ENCODE data around the gene PANX3.

Gene PANX3

GRCh38 chr11:124633355-124633754 is 22.1 kb downstream of the PANX3 start:
- Histone ChIP-seq H3K27ac (ENCODE audit: insufficient read depth, low read depth, low read length, poor library complexity, severe bottlenecking) (no peak overlapping the region), H3K27me3 (ENCODE audit: control insufficient read depth, insufficient read depth, low read length, poor library complexity, severe bottlenecking) (no peaks in the 10 kb centered on the region), H3K4me3 (ENCODE audit: insufficient read depth, low read depth, low read length) (no peak overlapping the region), H3K36me3 (ENCODE audit: control insufficient read depth, insufficient read depth, low read length) (peaks cover 30% of the 10 kb centered on the region), H3K4me1 (ENCODE audit: control insufficient read depth, insufficient read depth, low read length) (no peaks in the 10 kb centered on the region), H3K9me3 (ENCODE audit: control insufficient read depth, low read length) (no peaks in the 10 kb centered on the region)
- 89% methylated on average over 1 of the region's 1 CpG; no CpG with 5 or more reads in 1 of the 2 experiments for WGBS, 2 experiments

DNA sequence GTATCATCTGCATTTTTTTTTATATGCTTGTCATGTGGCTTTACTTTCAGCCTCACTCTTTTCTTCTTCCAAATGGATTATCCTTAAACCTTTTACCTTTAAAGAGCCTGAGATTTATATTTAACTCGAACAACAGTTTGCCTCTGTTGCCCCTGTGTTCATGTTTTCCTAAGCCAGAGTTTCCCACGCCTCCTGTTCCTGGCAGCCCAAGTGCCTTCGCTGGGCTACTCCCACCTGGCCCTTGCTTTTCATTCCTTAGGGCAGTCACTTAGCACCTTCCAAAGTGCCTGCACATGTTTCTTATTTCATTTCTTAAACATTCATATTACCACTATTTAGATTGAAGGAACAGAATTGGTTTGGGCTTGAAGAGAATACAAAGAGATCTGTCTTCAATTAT is 24.7 kb downstream of the PANX3 start:
- Histone ChIP-seq H3K36me3 (ENCODE audit: control insufficient read depth, insufficient read depth, low read length) (peaks cover 22% of the 10 kb centered on the region), H3K9me3 (ENCODE audit: control insufficient read depth, low read length) (no peaks in the 10 kb centered on the region), H3K4me3 (ENCODE audit: insufficient read depth, low read depth, low read length) (no peak overlapping the region), H3K27me3 (ENCODE audit: control insufficient read depth, insufficient read depth, low read length, poor library complexity, severe bottlenecking) (no peaks in the 10 kb centered on the region), H3K27ac (ENCODE audit: insufficient read depth, low read depth, low read length, poor library complexity, severe bottlenecking) (no peak overlapping the region), H3K4me1 (ENCODE audit: control insufficient read depth, insufficient read depth, low read length) (no peaks in the 10 kb centered on the region)
- 93% methylated on average over 3 of the region's 3 CpGs for WGBS, 2 experiments

GRCh38 chr11:124638500-124638899 is 27.3 kb downstream of the PANX3 start:
- Histone ChIP-seq H3K4me1 (ENCODE audit: control insufficient read depth, insufficient read depth, low read length) (no peaks in the 10 kb centered on the region), H3K36me3 (ENCODE audit: control insufficient read depth, insufficient read depth, low read length) (no peaks in the 10 kb centered on the region), H3K9me3 (ENCODE audit: control insufficient read depth, low read length) (no peaks in the 10 kb centered on the region), H3K4me3 (ENCODE audit: insufficient read depth, low read depth, low read length) (no peak overlapping the region), H3K27me3 (ENCODE audit: control insufficient read depth, insufficient read depth, low read length, poor library complexity, severe bottlenecking) (no peaks in the 10 kb centered on the region), H3K27ac (ENCODE audit: insufficient read depth, low read depth, low read length, poor library complexity, severe bottlenecking) (no peak overlapping the region)
- 93 to 100% methylated on average over 1 to 3 of the region's 3 CpGs for WGBS, 2 experiments

DNA sequence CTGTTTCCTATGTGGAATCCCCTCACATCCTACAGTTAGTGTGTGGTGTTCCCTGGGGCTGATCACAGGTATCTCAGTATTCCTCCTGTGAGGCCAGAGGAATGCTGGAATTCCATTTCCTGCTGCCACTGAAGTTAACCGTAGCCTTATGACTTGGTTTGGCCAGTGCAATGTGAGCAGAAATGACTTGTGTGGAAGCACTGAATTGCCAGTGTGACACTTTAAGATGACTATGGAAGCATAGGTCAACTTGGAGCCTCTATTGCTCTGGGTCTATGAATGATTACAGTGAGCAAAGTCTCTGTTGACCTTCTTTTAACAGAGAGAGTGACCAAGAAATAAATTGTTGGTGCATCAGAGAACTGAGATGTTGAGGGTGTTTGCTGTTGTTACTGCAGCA is 28.0 kb downstream of the PANX3 start:
- Histone ChIP-seq H3K4me1 (ENCODE audit: control insufficient read depth, insufficient read depth, low read length) (no peaks in the 10 kb centered on the region), H3K27ac (ENCODE audit: insufficient read depth, low read depth, low read length, poor library complexity, severe bottlenecking) (no peak overlapping the region), H3K27me3 (ENCODE audit: control insufficient read depth, insufficient read depth, low read length, poor library complexity, severe bottlenecking) (no peaks in the 10 kb centered on the region), H3K9me3 (ENCODE audit: control insufficient read depth, low read length) (no peaks in the 10 kb centered on the region), H3K4me3 (ENCODE audit: insufficient read depth, low read depth, low read length) (no peak overlapping the region), H3K36me3 (ENCODE audit: control insufficient read depth, insufficient read depth, low read length) (no peaks in the 10 kb centered on the region)
- WGBS, 2 experiments: 86 to 88% methylated on average over 1 of the region's 1 CpG

GRCh38 chr11:124640666-124641065 is 29.4 kb downstream of the PANX3 start:
- Histone ChIP-seq H3K4me1 (ENCODE audit: control insufficient read depth, insufficient read depth, low read length) (no peaks in the 10 kb centered on the region), H3K9me3 (ENCODE audit: control insufficient read depth, low read length) (no peaks in the 10 kb centered on the region), H3K4me3 (ENCODE audit: insufficient read depth, low read depth, low read length) (no peak overlapping the region), H3K36me3 (ENCODE audit: control insufficient read depth, insufficient read depth, low read length) (no peaks in the 10 kb centered on the region), H3K27me3 (ENCODE audit: control insufficient read depth, insufficient read depth, low read length, poor library complexity, severe bottlenecking) (no peaks in the 10 kb centered on the region), H3K27ac (ENCODE audit: insufficient read depth, low read depth, low read length, poor library complexity, severe bottlenecking) (no peak overlapping the region)
- WGBS, 2 experiments: 85 to 87% methylated on average over 4 of the region's 5 CpGs

- Histone ChIP-seq H3K27ac (ENCODE audit: insufficient read depth, low read depth, low read length, poor library complexity, severe bottlenecking) (no peak overlapping the region), H3K27me3 (ENCODE audit: control insufficient read depth, insufficient read depth, low read length, poor library complexity, severe bottlenecking) (peaks cover 4% of the 10 kb centered on the region), H3K4me1 (ENCODE audit: control insufficient read depth, insufficient read depth, low read length) (no peaks in the 10 kb centered on the region), H3K9me3 (ENCODE audit: control insufficient read depth, low read length) (no peaks in the 10 kb centered on the region), H3K4me3 (ENCODE audit: insufficient read depth, low read depth, low read length) (no peak overlapping the region), H3K36me3 (ENCODE audit: control insufficient read depth, insufficient read depth, low read length) (no peaks in the 10 kb centered on the region)
- WGBS, 2 experiments: 93% methylated on average over 3 of the region's 3 CpGs
Measured at GRCh38 chr11:124642628-124643027, 31.4 kb downstream of the PANX3 start.

- Histone ChIP-seq H3K4me3 (ENCODE audit: insufficient read depth, low read depth, low read length) (no peak overlapping the region), H3K27ac (ENCODE audit: insufficient read depth, low read depth, low read length, poor library complexity, severe bottlenecking) (no peak overlapping the region), H3K36me3 (ENCODE audit: control insufficient read depth, insufficient read depth, low read length) (no peaks in the 10 kb centered on the region), H3K9me3 (ENCODE audit: control insufficient read depth, low read length) (no peaks in the 10 kb centered on the region), H3K4me1 (ENCODE audit: control insufficient read depth, insufficient read depth, low read length) (no peaks in the 10 kb centered on the region), H3K27me3 (ENCODE audit: control insufficient read depth, insufficient read depth, low read length, poor library complexity, severe bottlenecking) (peaks cover 4% of the 10 kb centered on the region)
- 92 to 96% methylated on average over 9 of the region's 10 CpGs for WGBS, 2 experiments
Measured at GRCh38 chr11:124643042-124643604, 31.9 kb downstream of the PANX3 start.

DNA sequence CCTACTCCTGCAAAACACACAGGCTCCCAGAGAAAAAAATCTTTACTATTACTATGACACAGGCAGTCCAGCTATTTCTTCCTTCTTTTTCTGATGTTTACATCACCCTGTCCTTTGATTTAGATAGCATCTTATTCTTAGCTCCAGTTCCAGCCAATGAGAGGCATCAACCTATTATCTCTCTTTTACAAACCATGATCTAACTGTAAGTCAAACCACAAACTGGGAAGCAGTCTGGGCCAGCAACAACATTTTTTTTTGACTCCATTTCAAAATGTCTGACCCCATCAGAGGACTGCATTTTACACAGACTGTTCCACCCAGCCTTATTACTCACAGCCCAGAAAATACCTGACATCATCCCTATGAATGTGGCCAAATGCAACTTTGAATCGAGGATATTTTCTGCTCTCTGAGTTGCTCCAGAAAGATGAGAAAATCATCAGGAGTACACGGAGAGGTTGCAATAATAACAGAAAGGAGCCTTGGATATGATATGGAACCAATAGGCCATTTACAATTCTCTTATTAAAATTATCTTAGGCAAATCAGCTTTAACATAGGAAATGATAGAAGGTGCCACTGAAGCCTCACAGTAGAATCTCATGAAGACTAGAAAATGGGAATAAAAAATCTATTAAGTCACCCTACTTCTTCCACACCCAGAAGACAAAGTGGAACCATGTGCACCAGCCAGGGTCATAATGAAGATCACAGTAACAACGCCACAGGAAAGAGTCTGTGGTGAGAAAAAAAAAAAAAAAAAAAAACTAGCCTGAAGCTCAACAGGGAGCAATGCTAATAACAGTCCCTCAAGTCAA is 32.6 kb downstream of the PANX3 start:
- H3K27ac ChIP-seq (ENCODE audit: insufficient read depth, low read depth, low read length, poor library complexity, severe bottlenecking): no peak overlapping the region
- H3K36me3 ChIP-seq (ENCODE audit: control insufficient read depth, insufficient read depth, low read length): no peaks in the 10 kb centered on the region
- 56 to 60% methylated on average over 3 of the region's 3 CpGs for WGBS, 2 experiments
- H3K9me3 ChIP-seq (ENCODE audit: control insufficient read depth, low read length): no peaks in the 10 kb centered on the region
- H3K4me3 ChIP-seq (ENCODE audit: insufficient read depth, low read depth, low read length): no peak overlapping the region
- H3K4me1 ChIP-seq (ENCODE audit: control insufficient read depth, insufficient read depth, low read length): no peaks in the 10 kb centered on the region
- peaks cover 4% of the 10 kb centered on the region for H3K27me3 ChIP-seq (ENCODE audit: control insufficient read depth, insufficient read depth, low read length, poor library complexity, severe bottlenecking)

DNA sequence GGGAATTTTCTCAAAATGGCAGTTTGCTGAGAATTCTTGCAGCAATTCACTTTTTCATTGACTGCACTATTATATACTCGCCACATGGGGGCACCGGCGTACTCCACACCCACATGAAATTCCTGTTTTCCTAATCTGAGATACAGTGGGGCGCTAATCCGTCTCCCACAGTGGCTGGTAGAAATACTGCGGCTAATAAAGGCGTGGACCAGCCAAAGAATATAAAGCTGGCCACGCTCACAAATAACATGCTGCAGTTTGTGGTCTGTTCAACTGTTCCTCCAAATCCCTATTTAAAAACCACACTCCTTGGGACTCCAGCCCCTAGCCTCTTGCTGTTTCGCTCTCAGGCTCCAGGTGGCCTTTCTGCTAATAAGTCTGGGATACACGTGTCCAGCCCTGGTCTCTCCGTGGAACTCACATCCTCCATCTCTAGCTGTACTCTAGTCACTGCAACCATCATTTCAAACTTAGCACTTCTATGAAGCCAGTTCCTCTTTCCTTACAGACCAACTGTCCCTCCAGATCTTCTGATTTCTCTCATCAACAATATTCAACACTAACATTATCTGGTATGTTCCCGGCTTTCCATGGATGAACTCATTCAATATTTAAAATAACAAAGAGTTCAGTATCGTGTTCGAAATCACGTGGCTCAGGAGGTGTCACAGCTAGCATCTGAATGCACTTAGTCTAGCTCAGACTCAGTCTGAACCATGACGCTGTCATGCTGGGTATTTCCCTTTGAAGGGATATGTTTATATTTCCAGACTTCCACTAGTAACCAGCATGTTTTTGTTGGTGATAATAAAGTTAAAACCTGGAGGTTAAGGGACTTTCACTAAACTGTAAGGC is 33.4 kb downstream of the PANX3 start:
- peaks cover 4% of the 10 kb centered on the region for H3K27me3 ChIP-seq (ENCODE audit: control insufficient read depth, insufficient read depth, low read length, poor library complexity, severe bottlenecking)
- no peak overlapping the region for H3K4me3 ChIP-seq (ENCODE audit: insufficient read depth, low read depth, low read length)
- no peaks in the 10 kb centered on the region for H3K4me1 ChIP-seq (ENCODE audit: control insufficient read depth, insufficient read depth, low read length)
- no peak overlapping the region for H3K27ac ChIP-seq (ENCODE audit: insufficient read depth, low read depth, low read length, poor library complexity, severe bottlenecking)
- no peaks in the 10 kb centered on the region for H3K36me3 ChIP-seq (ENCODE audit: control insufficient read depth, insufficient read depth, low read length)
- WGBS, 2 experiments: 31 to 35% methylated on average over 16 of the region's 16 CpGs
- H3K9me3 ChIP-seq (ENCODE audit: control insufficient read depth, low read length): no peaks in the 10 kb centered on the region

DNA sequence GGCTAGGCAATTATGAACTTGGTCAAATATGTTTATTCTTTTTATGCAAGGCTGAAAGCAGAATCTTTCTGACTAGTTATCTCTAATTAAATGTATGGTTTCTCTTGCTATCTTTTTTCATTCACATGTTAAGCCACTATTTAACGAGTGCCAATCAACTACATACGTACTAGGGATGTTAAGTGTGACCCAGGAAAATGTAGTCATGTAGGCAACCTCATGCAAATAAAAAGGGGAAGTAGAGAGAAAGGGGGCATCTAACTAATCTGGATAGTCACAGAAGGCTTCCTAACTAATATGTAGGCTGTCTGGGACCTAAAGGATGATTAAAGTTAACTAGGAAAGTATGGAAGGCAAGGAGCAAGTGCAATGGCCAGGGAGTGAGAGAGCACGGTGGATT is 34.9 kb downstream of the PANX3 start:
- H3K27me3 ChIP-seq (ENCODE audit: control insufficient read depth, insufficient read depth, low read length, poor library complexity, severe bottlenecking): peaks cover 4% of the 10 kb centered on the region
- WGBS, 2 experiments: 85 to 91% methylated on average over 3 of the region's 3 CpGs
- H3K36me3 ChIP-seq (ENCODE audit: control insufficient read depth, insufficient read depth, low read length): no peaks in the 10 kb centered on the region
- no peaks in the 10 kb centered on the region for H3K9me3 ChIP-seq (ENCODE audit: control insufficient read depth, low read length)
- no peak overlapping the region for H3K27ac ChIP-seq (ENCODE audit: insufficient read depth, low read depth, low read length, poor library complexity, severe bottlenecking)
- no peaks in the 10 kb centered on the region for H3K4me1 ChIP-seq (ENCODE audit: control insufficient read depth, insufficient read depth, low read length)
- no peak overlapping the region for H3K4me3 ChIP-seq (ENCODE audit: insufficient read depth, low read depth, low read length)

All from ectodermal cell (in vitro differentiated cells).